ENCODE results near the gene TEDC2. TPM values are rescaled to one million over a fixed set of nuclear protein-coding genes. Genes with fewer than 3 reads are reported as not detected.

The TEDC2 gene
- total RNA-seq, 1 experiment from 2014 or later, result 35.5 TPM

DNA sequence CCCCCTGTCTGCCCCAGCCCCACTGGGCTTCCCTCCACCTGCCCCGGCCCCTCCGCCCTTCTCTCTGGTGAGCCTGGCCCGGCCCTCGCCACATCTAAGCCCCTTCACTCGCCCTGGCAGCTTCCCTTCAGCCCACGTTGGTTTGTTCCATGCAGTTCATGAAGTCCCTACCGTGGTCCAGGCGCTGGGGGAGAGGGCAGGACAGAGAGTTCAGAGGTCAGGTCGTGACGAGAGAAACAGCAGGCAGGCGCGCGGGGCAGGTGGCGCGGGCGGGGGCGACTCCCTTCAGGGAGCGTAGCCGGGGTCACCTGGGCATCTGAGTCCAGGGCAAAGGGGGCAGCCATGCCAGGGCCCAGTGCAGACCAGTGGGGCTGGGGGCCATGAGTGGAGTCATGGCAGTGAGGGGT lies 8.9 kb upstream of the TEDC2 start:
- Histone ChIP-seq H2AFZ (ENCODE audit: low read length) (no peak overlapping the region), H3K27ac (ENCODE audit: low read length) (no peak overlapping the region), H3F3A (ENCODE audit: low read length, unreplicated experiment) (no peaks in the 10 kb centered on the region), H3K4me3 (ENCODE audit: low read length) (no peak overlapping the region), H3K9ac (ENCODE audit: low read length) (no peak overlapping the region), H3K4me1 (ENCODE audit: insufficient read depth, low read length) (no peaks in the 10 kb centered on the region), H3K79me2 (ENCODE audit: low read length) (no peaks in the 10 kb centered on the region), H3K9me2 (replicated peaks; ENCODE audit: low read length) (no peaks in the 10 kb centered on the region), H3K36me3 (ENCODE audit: low read depth, low read length) (peaks cover 18% of the 10 kb centered on the region), H4K20me1 (ENCODE audit: low read length) (no peaks in the 10 kb centered on the region), H3K9me3 (ENCODE audit: low read length) (no peaks in the 10 kb centered on the region), H3K27me3 (ENCODE audit: low read length) (no peaks in the 10 kb centered on the region), H3K4me2 (ENCODE audit: low read length) (no peak overlapping the region)
- POLR2A ChIA-PET (ENCODE audit: unreplicated experiment), result no interaction called here
- ATAC-seq (no peak), DNase-seq (no peak)
- CTCF ChIA-PET, result no interaction called here
- intact Hi-C loops (cut with micrococcal nuclease), result no loop called here
- no TSS peak for BruUV-seq (replicated peaks)
- TF ChIP-seq EZH2phosphoT487 (IDR thresholded peaks at IDR 0.05; ENCODE audit: borderline replicate concordance, low read length), result no peak
- TF ChIP-seq, protein P1, sequence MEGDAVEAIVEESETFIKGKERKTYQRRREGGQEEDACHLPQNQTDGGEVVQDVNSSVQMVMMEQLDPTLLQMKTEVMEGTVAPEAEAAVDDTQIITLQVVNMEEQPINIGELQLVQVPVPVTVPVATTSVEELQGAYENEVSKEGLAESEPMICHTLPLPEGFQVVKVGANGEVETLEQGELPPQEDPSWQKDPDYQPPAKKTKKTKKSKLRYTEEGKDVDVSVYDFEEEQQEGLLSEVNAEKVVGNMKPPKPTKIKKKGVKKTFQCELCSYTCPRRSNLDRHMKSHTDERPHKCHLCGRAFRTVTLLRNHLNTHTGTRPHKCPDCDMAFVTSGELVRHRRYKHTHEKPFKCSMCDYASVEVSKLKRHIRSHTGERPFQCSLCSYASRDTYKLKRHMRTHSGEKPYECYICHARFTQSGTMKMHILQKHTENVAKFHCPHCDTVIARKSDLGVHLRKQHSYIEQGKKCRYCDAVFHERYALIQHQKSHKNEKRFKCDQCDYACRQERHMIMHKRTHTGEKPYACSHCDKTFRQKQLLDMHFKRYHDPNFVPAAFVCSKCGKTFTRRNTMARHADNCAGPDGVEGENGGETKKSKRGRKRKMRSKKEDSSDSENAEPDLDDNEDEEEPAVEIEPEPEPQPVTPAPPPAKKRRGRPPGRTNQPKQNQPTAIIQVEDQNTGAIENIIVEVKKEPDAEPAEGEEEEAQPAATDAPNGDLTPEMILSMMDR (conservative IDR thresholded peaks at IDR 0.05; ENCODE audit: low read depth, low read length), result no peak
- TF ChIP-seq EZH2 (IDR thresholded peaks at IDR 0.05; ENCODE audit: low read length, unreplicated experiment), result no peak

DNA sequence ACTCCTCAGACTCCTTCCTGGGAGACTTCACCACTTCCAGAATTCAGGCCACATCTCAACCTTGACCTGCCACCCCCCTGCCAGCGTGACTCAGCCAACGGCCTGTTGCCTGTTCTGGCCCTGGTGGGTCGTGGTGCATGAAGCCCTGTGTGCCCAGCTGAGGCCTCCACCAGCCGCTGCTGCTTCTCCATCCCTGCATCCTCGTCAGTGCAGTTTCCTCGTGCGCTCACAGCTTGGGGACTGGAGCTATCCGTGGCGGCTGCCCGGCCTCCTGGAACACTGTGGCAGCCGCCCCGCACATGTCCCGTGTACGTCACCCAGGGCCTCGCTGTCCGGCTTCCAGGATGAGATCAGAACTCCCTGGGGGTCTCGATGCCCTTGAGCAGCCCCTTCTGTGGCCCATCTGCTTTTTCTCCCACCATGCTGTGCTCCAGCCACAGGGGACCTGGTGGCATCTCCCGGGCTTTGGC lies 8.0 kb upstream of the TEDC2 start:
- DNase-seq, result no peak
- no TSS peak for BruUV-seq (replicated peaks)
- Histone ChIP-seq H3K36me3 (ENCODE audit: low read depth, low read length) (peaks cover 12% of the 10 kb centered on the region), H3F3A (ENCODE audit: low read length, unreplicated experiment) (no peaks in the 10 kb centered on the region), H3K4me3 (ENCODE audit: low read length) (no peak overlapping the region), H3K79me2 (ENCODE audit: low read length) (no peaks in the 10 kb centered on the region), H3K9me2 (replicated peaks; ENCODE audit: low read length) (no peaks in the 10 kb centered on the region), H3K4me2 (ENCODE audit: low read length) (no peak overlapping the region), H3K27ac (ENCODE audit: low read length) (no peak overlapping the region), H3K9ac (ENCODE audit: low read length) (no peak overlapping the region), H3K27me3 (ENCODE audit: low read length) (no peaks in the 10 kb centered on the region), H4K20me1 (ENCODE audit: low read length) (no peaks in the 10 kb centered on the region), H2AFZ (ENCODE audit: low read length) (no peak overlapping the region), H3K4me1 (ENCODE audit: insufficient read depth, low read length) (no peaks in the 10 kb centered on the region), H3K9me3 (ENCODE audit: low read length) (no peaks in the 10 kb centered on the region)
- intact Hi-C loops (cut with micrococcal nuclease), result no loop called here
- ChIA-PET CTCF (no interaction called here), POLR2A (ENCODE audit: unreplicated experiment) (no interaction called here)
- TF ChIP-seq, protein P1 (conservative IDR thresholded peaks at IDR 0.05; ENCODE audit: low read depth, low read length), result no peak
- TF ChIP-seq EZH2phosphoT487 (IDR thresholded peaks at IDR 0.05; ENCODE audit: borderline replicate concordance, low read length) (no peak), EZH2 (IDR thresholded peaks at IDR 0.05; ENCODE audit: low read length, unreplicated experiment) (no peak)
- ATAC-seq, result no peak

DNA sequence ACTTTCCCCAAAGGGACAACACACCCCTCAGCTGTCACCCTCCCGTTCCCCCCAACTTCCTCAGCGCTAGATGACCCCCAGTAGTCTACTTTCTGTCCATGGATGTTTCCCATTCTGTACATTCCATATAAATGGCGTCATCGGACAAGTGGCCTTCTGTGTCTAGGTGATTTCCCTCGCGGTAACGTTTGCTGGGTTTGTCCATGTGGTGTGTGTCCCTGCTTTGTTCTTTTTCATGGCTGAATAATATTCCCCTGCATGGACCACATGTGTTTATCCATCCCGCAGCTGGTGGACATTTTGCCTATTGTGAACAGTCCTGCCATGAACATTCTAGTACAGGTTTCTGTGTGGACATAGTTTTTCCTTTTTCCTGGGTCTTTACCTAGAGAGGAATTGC lies 7.3 kb upstream of the TEDC2 start:
- peaks cover 12% of the 10 kb centered on the region for H3K36me3 ChIP-seq (ENCODE audit: low read depth, low read length)
- POLR2A ChIA-PET (ENCODE audit: unreplicated experiment), result no interaction called here

More for the DNA sequence above, 7.3 kb upstream of the TEDC2 start:
- DNase-seq, result no peak
- BruUV-seq (replicated peaks), result no TSS peak
- H3K4me1 ChIP-seq (ENCODE audit: insufficient read depth, low read length), result no peaks in the 10 kb centered on the region
- H3K4me2 ChIP-seq (ENCODE audit: low read length), result no peak overlapping the region
- H4K20me1 ChIP-seq (ENCODE audit: low read length), result no peaks in the 10 kb centered on the region
- H3F3A ChIP-seq (ENCODE audit: low read length, unreplicated experiment), result no peaks in the 10 kb centered on the region
- no peaks in the 10 kb centered on the region for H3K27me3 ChIP-seq (ENCODE audit: low read length)
- H3K4me3 ChIP-seq (ENCODE audit: low read length), result no peak overlapping the region
- no peaks in the 10 kb centered on the region for H3K79me2 ChIP-seq (ENCODE audit: low read length)
- ATAC-seq, result no peak
- no peak overlapping the region for H3K27ac ChIP-seq (ENCODE audit: low read length)
- TF ChIP-seq EZH2 (IDR thresholded peaks at IDR 0.05; ENCODE audit: low read length, unreplicated experiment) (no peak), EZH2phosphoT487 (IDR thresholded peaks at IDR 0.05; ENCODE audit: borderline replicate concordance, low read length) (no peak)
- no peaks in the 10 kb centered on the region for H3K9me3 ChIP-seq (ENCODE audit: low read length)
- intact Hi-C loops (cut with micrococcal nuclease), result no loop called here
- H3K9me2 ChIP-seq (replicated peaks; ENCODE audit: low read length), result no peaks in the 10 kb centered on the region
- CTCF ChIA-PET, result no interaction called here
- no peak overlapping the region for H3K9ac ChIP-seq (ENCODE audit: low read length)
- no peak overlapping the region for H2AFZ ChIP-seq (ENCODE audit: low read length)

All from PC-3 (cell line).